Stimulated activated CD4-positive, alpha-beta T cell treated with anti-CD3 and anti-CD28 coated beads, Interleukin-15, amount 100 ng/mL, for 1 hour (primary cell): Measurements from ENCODE around the gene PLSCR3.

Experiments used
- DNase-seq, 2 donors: peaks; one replicate each; pipeline ENCODE4 v3.0.0-alpha.2; 2020; ENCODE audit warnings: low read depth in 1 of 2, low spot score in 1 of 2

The PLSCR3 gene

DNA sequence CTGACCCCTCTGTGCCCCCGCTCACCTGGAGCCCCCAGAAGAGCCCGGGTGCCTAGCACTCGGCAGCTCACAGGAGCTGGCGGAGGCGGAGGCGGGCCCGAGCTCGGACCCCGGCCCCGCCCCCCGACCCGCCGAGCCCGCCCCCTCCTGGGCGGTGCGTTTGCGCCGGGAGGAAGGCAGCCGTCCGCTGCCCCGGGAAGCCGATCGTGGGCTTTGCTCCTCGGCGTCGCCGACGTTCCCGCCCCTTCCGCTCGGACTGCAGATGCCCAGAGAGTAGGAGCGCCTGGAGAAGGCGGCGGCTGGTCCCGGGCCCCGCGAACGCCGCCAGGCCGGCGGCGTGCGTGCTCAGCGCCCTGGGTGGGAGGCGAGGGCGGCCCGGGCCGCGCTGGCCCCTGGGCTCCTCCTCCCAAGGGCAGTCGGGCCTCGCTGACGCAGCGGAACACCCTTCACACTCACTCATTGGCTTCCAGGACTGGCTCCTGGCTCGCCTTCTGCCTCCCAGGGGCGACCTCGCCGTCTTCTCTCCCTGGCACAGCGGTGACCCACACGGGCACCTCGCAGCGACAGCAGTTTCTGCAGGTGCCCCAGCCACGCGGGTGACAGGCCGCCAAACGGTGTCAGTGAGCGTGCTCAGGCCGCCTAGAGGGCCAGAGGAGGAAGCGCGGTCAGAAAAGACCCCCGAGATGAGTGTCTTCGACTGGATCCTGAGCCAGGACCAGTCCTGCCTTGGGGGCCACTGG, at the start of gene PLSCR3:
PLSCR3 (minus strand) TSS at position 74 of the 740 bp plus-strand sequence. CDS start 415 bp downstream, outside the sequence.
- DNase-seq = peak; percentile 75 to 86

DNA sequence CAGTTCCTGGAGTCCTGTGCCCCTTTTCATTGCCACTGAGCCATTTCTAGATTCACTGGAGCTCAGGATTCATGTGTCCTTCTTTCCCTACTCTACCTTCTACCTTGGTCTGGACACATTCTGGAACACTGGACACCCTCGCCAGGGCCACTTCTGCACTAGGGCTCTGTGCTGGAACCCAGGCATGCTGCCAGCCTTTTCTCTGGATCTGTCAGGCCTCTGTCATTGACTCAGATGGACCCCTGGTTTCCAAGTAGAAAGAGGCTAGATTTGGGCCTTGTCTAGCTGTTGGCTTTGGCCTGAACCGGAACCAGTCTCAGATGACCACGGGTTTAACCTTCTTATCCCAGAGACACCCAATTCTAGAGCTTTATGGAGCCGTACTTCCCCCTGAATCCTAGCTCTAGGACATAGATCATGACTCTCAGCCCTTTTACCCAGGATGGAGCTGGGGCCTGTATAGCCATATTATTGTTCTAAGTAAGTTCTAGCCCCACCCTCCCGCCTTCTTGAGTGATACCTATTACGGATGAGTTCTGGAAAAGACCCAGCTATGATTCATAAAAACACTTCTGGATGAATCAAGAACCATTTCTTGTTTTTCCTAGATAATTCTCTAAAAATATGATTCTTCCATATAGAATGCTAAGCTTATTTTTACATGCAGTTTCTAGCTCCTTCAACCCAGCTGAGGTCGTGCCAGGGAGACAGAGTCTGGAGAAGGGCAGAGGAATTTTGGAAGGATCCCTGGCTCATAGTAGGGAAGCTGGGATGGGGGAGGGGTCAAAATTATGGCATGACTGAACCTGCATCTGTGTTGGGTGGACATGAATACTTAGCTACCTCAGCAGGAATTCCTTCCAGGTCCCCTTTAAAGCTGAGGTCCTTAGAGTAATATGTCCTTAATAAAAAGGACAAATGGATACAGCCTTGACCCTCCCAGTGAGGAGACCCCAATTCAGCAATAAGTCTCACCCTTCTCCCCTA, 49.5 kb upstream of the PLSCR3 start:
- DNase-seq = no peak

DNA sequence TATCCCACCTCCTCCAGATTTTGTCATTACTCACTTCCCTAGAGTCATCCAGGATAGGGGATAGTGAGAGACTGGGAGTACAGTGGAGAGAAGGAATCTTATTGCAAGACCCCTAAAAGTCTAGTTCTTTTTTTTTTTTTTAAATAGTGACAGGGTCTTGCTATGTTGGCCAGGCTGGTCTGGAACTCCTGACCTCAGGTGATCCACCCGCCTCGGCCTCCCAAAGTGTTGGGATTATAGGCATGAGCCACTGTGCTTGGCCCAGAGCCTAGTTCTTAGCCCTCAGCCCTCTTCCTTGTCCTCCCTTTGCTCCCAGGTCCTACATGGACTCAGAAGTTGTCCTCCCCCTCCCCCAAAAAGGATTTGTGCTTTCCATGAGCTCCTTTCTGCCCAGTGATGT, 47.8 kb upstream of the PLSCR3 start:
- DNase-seq = no peak

- no peak for DNase-seq
Observed at GRCh38 chr17:7441266-7441665, 46.9 kb upstream of the PLSCR3 start.

DNA sequence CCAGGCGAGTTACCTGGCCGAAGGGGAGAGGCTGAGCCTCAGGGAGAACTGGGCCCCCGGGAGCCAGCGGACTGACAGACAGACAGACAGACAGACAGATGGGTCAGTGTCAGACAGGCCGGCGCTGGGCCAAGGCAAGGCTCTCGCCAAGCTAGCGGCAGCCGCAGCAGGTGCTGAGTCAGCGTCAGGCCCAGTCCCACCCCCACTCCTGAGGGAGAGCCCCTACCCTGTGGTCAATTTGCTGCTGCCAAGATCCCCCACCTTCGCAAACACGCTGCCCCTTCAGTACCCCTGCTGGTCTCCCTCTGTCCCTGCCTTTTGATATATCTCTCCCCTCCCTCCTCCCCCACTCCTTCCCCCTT, 46.5 kb upstream of the PLSCR3 start:
- DNase-seq = no peak

DNA sequence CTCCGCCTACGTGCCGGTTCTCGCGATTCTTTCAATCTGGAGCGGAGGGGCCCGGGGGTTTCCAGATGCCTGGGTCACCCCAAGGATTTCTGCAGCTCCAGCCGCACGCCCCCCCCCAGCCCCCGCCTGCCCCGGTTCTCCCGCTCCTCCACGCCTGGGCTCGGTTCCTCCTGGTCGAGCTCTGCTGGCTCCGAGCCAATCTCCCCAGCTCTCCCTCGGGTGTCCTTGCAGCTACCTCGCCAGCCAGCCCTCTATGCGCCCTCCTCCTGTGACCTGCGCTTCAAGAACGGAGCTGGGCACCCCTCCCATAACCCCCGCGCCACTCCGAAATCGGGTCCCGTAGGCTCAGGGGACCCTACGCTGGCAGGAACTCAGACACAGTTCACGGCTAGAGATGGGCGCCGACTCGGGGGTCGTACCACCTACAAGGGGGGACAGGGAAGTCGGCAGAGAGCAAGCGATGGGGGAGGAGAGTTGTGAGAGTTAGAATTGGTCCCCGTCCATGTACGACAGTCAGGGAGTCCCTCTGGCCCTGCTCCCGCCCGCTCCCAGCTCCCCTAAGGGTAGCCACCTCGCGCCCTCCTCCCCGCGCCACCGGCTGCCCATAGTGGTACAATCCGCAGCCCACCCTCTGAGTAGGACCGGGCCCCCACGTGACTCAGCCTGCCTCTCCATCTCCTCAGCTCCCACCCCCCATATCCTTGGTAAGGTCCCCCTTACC, 45.9 kb upstream of the PLSCR3 start:
- no peak for DNase-seq

GRCh38 chr17:7439462-7440112, 45.3 kb upstream of the PLSCR3 start, which contains the start of gene FGF11:
FGF11 (plus strand) TSS chr17:7439512; CDS start chr17:7439621, 109 bp downstream.
- no peak for DNase-seq

- DNase-seq = no peak
Observed at GRCh38 chr17:7438656-7439460, 44.5 kb upstream of the PLSCR3 start.

DNA sequence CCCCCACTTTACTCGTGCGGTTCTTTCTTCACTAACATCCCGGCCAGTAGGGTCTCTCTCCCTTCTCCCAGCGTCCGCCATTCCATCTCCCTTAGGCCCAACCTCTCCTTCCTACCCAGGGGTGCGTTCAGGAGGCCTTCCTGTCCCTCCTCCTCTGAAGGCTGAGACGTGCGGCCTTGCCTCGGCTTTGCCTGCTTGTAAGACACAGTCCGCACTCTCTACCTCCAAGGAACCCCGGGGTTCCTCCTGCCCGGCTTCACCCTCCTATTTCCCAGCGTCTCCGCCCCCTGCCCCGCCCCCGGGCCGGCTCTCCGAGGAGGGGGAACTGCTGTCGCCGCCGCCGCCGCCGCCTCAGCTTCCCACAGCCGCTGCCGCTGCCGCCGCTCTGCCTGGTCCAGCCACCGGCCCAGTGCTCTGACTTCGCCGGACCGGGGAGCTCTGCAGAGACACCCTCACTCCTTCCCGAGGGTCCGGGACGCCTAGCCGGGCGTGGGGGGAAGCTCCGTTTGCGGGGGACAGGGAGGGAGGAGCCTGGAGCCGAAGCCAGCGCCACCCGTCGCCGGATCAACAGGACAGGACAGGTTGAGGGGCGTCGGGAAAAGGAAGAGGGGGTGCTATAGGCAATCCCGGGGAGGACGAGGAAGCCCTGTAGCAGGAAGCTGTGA, 43.8 kb upstream of the PLSCR3 start:
- peak in 1 of 2 donors; percentile 64 for DNase-seq

GRCh38 chr17:7437369-7437863, 43.1 kb upstream of the PLSCR3 start:
- no peak for DNase-seq

- peak; percentile 69 to 76 for DNase-seq
Observed at GRCh38 chr17:7436556-7437368, 42.4 kb upstream of the PLSCR3 start.

DNA sequence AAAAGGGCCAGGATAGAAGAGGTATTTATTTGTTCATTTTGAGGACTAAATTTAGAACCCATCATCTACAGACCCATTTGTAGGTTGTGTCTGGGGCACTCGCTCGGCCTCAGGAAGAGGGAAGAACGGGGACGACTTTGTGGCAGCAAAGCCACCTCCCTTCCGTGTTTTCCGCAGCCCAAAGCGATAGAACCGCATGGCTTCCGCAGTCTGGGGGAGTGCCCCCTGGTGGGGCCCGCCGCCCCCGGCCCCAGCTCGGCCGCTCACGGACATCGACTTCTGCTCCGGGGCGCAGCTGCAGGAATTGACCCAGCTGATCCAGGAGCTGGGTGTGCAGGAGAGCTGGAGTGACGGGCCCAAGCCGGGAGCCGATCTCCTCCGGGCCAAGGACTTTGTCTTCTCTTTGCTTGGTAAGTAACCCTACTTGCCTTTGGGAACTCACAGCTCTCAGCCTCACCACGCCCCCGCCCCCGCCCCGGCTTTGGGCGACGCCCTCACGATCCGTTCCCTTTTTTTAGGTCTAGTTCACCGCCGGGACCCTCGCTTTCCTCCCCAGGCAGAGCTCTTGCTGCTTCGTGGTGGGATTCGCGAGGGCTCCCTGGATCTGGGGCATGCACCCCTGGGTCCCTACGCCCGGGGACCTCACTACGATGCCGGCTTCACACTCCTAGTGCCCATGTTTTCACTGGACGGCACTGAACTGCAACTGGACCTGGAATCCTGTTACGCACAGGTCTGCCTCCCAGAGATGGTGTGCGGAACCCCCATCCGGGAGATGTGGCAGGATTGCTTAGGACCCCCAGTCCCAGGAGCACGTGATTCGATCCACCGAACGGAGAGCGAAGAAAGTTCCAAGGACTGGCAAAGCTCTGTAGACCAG, 41.6 kb upstream of the PLSCR3 start:
- DNase-seq = peak; percentile 32 to 40

- no peak for DNase-seq
Observed at GRCh38 chr17:7432296-7432695, 38.0 kb upstream of the PLSCR3 start.

DNA sequence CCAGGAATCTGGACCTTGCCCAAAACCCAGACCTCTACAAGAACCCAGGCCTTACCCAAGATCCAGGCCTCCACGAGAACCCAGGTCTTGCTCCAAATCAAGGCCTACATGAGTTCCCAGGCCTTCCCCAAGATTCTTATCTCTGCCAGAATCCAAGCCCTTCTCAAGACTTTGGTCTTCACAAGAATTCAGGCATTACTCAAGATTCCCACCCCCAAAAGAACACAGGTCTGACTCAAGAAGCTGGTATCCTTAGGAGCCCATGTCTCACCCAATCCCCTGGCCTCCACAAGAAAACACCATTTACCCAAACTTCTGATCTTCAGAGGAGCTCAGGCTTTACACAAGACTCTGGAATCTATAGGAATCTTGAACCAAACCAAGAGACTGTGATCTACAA, 36.9 kb upstream of the PLSCR3 start:
- DNase-seq = no peak

- no peak for DNase-seq
Observed at GRCh38 chr17:7429722-7430121, 35.4 kb upstream of the PLSCR3 start.

DNA sequence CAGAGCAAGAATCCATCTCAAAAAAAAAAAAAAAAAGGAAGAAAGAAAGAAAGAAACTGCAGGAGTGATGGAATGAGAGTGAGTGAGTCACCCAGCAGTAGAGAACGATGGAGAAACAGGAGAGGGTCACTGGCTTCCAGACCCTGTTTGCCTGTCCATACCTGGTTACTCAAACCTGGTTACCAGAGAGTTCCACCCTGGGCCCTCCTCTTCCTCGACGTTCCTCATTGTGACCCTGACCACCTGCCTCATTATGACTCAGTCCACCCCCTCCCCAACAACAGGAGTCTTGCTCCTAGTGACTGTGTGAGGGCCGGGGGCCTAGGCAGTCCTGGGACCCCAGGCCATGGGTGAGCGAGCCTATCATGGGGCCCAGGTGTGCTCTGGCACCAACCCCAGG, 34.2 kb upstream of the PLSCR3 start, which contains the start of gene SPEM3:
SPEM3 (plus strand) TSS at position 301 of the 400 bp plus-strand sequence; CDS start at position 347, 46 bp downstream.
- DNase-seq = no peak

DNA sequence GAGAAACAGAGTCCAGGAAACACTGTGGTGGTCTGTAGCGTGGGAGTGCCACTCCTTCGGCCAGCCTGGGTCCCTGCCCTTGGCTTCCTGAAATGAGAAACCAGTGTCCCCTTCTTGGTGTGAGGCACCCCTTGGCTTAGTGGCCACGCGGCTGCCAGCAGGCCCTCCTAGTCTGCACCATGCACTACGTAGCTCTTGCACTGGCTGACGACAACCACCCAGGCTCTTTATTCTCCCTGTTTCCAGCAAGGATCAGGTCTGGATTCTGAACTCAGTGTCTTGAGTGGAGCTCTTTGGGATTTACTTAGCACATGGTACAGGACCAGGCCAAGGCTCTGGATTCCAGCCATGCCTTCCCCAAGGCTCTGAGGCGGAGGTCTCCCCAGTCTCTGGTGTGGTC, 33.2 kb upstream of the PLSCR3 start:
- DNase-seq = no peak
